Measurements from ENCODE around the gene FLG.
"Not testable (repeated sequence)": the region's sequence is repeated elsewhere in the genome, so short reads cannot be mapped to it uniquely, and the experiment has no call there.

Gene FLG

DNA sequence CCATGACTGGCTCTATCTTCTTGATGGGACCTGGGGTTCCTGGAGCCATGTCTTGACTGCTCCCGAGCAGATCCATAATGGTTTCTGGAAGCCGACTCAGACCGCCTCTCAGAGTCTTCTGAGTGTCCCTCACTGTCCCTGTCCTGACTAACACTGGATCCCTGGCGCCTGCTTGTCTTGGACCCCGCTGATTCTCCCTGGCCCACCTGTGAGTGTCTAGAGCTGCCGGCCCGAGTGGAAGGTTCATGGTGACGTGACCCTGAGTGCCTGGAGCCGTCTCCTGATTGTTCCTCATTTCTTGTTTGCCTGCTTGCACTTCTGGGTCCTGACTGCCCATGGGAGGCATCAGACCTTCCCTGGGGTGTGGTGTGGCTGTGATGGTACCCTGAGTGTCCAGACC is 15.1 kb downstream of the FLG start:
- FAIRE-seq (no peak), DNase-seq (ENCODE audit: insufficient read length, low spot score) (no peak)
- TF ChIP-seq POLR2A (IDR thresholded peaks at IDR 0.05; ENCODE audit: low read depth, low read length) = no peak

DNA sequence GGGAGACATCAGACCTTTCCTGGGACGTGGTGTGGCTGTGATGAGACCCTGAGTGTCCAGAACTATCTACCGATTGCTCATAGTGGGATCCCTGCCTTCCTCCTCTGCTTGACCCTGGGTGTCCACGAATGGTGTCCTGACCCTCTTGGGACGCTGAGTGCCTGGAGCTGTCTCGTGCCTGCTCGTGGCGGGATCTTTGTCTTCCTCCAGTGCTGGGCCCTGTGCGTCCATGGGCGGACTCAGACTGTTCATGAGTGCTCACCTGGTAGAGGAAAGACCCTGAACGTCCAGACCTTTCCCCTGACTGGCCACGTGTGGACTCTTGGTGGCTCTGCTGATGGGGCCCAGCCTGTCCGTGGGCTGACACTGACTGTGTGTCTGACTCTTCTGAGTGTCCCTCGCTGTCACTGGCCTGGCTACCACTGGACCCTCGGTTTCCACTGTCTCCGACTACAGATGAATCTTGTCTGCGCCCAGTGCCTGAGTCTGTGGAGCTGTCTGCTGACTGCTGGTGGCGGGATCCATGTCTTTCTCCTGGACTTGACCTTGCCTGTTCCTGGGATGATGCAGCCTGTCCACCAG is 15.6 kb downstream of the FLG start:
- DNase-seq (ENCODE audit: insufficient read length, low spot score); FAIRE-seq: not testable (repeated sequence)

DNA sequence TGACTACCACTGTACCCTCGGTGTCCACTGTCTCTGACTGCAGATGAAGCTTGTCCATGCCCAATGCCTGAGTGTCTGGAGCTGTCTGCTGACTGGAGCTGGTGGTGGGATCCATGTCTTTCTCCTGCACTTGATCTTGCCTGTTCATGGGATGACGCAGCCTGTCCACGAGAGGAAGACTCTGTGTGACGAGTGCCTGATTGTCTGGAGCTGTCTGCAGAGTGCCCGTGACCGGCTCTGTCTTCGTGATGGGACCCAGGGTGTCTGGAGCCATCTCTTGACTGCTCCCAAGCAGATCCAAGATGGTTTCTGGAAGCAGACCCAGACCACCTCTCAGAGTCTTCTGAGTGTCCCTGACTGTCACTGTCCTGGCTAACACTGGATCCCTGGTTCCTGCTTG is 16.3 kb downstream of the FLG start:
- DNase-seq (ENCODE audit: insufficient read length, low spot score); FAIRE-seq: not testable (repeated sequence)

DNA sequence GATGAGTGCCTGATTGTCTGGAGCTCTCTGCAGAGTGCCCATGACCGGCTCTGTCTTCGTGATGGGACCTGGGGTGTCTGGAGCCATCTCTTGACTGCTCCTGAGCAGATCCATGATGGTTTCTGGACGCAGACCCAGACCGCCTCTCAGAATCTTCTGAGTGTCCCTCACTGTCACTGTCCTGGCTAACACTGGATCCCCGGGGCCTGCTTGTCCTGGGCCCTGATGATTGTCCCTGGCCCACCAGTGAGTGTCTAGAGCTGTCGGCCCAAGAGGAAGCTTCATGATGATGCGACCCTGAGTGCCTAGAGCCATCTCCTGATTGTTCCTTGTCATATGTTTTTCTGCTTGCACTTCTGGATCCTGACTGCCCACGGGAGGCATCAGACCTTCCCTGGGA is 17.1 kb downstream of the FLG start:
- not testable (repeated sequence) for FAIRE-seq; DNase-seq (ENCODE audit: insufficient read length, low spot score)

DNA sequence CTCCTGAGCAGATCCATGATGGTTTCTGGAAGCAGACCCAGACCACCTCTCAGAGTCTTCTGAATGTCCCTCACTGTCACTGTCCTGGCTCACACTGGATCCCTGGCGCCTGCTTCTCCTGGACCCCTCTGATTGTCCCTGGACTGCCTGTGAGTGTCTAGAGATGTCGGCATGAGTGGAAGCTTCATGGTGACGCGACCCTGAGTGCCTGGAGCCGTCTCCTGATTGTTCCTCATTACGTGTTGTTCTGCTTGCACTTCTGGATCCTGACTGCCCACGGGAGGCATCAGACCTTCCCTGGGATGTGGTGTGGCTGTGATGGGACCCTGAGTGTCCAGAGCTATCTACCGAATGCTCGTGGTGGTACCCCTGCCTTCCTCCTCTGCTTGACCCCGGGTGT is 18.9 kb downstream of the FLG start:
- not testable (repeated sequence) for DNase-seq (ENCODE audit: insufficient read length, low spot score); FAIRE-seq

DNA sequence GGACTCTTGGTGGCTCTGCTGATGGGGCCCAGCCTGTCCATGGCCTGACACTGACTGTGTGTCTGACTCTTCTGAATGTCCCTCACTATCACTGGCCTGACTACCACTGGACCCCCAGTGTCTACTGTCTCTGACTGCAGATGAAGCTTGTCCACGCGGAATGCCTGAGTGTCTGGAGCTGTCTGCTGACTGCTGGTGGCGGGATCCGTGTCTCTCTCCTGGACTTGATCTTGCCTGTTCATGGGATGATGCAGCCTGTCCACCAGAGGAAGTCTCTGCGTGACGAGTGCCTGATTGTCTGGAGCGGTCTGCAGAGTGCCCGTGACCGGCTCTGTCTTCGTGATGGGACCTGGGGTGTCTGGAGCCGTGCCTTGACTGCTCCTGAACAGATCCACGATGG is 20.3 kb downstream of the FLG start:
- not testable (repeated sequence) for FAIRE-seq; DNase-seq (ENCODE audit: insufficient read length, low spot score)

DNA sequence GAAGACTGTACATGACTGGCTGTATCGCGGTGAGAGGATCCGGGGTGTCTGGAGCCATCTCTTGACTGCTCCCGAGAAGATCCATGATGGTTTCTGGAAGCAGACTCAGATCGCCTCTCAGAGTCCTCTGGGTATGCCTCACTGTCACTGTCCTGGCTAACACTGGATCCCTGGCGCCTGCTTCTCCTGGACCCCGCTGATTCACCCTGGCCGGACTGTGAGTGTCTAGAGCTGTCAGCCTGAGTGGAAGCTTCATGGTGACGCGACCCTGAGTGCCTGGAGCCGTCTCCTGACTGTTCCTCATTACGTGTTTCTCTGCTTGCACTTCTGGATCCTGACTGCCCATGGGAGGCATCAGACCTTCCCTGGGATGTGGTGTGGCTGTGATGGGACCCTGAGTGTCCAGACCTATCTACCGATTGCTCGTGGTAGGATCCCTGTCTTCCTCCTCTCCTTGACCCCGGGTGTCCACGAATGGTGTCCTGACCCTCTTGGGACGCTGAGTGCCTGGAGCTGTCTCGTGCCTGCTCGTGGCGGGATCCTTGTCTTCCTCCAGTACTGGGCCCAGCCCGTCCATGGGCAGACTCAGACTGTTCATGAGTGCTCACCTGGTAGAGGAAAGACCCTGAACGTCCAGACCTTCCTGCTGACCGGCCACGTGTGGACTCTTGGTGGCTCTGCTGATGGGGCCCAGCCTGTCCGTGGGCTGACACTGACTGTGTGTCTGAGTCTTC is 21.7 kb downstream of the FLG start:
- DNase-seq (ENCODE audit: insufficient read length, low spot score); FAIRE-seq: not testable (repeated sequence)

DNA sequence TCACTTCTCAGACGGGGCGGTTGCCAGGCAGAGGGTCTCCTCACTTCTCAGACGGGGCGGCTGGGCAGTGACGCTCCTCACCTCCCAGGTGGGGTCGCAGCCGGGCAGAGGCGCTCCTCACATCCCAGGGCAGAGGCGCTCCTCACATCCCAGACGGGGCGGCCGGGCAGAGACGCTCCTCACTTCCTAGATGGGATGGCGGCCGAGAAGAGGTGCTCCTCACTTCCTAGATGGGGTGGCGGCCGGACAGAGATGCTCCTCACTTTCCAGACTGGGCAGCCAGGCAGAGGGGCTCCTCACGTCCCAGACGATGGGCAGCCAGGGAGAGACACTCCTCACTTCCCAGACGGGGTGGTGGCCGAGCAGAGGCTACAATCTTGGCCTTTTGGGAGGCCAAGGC is 68.6 kb downstream of the FLG start:
- DNase-seq (ENCODE audit: insufficient read length, low spot score); FAIRE-seq: not testable (repeated sequence)
